DND-41 (cell line): ENCODE measurements around the gene ACE.

ENCODE experiments used
- ATAC-seq: fragments of 200-7000 bp; cut with Tn5 transposase; 3 replicates; pipeline ENCODE4 v1.9.1; 2021; ENCODE audit warnings: low read depth; ENCODE audit not compliant: insufficient read depth
- DNase-seq: peaks from one replicate; pipeline ENCODE4 v3.0.0-alpha.2; 2020
- H2AFZ ChIP-seq: 2 replicates; pipeline ENCODE4 v1.6.0; 2012; ENCODE audit warnings: low read depth, low read length
- H3K27ac ChIP-seq: 2 replicates; pipeline ENCODE4 v1.5.1; 2012; ENCODE audit warnings: low read length, inconsistent platforms
- H3K27me3 ChIP-seq: fragments of 200-600 bp; sonication (generic); 2 replicates; pipeline ENCODE4 v1.6.0; 2012; ENCODE audit warnings: low read length, mild to moderate bottlenecking, inconsistent platforms; ENCODE audit not compliant: insufficient read depth, poor library complexity
- H3K36me3 ChIP-seq: 2 replicates; pipeline ENCODE4 v1.5.1; 2012; ENCODE audit warnings: low read length, inconsistent platforms; ENCODE audit not compliant: insufficient read depth
- H3K4me1 ChIP-seq: 2 replicates; pipeline ENCODE4 v1.5.1; 2012; ENCODE audit warnings: mild to moderate bottlenecking, low read length; ENCODE audit not compliant: insufficient read depth
- H3K4me2 ChIP-seq: 2 replicates; pipeline ENCODE4 v1.6.0; 2012; ENCODE audit warnings: mild to moderate bottlenecking, moderate library complexity, low read length, inconsistent platforms; ENCODE audit not compliant: insufficient read depth
- H3K4me3 ChIP-seq, 2 experiments: fragments of 200-600 bp in 1 of 2; shearing (Covaris generic) in 1 of 2; 2 replicates each; pipeline ENCODE4 v1.5.1; 2012 to 2016; ENCODE audit warnings: inconsistent platforms in 2 of 2, low read length in 2 of 2, mild to moderate bottlenecking in 2 of 2, low read depth in 1 of 2, moderate library complexity in 1 of 2
- H3K79me2 ChIP-seq: 2 replicates; pipeline ENCODE4 v1.6.0; 2012; ENCODE audit warnings: low read length, inconsistent platforms; ENCODE audit not compliant: insufficient read depth
- H3K9ac ChIP-seq: 2 replicates; pipeline ENCODE4 v1.6.0; 2012; ENCODE audit warnings: low read depth, mild to moderate bottlenecking, inconsistent platforms, low read length, moderate library complexity
- H3K9me3 ChIP-seq: 2 replicates; pipeline ENCODE4 v1.5.1; 2012; ENCODE audit warnings: low read length, moderate library complexity, mild to moderate bottlenecking, inconsistent platforms; ENCODE audit not compliant: insufficient read depth, severe bottlenecking
- H4K20me1 ChIP-seq: 2 replicates; pipeline ENCODE4 v1.6.0; 2012; ENCODE audit warnings: low read length; ENCODE audit not compliant: insufficient read depth
- CTCF ChIP-seq: IDR thresholded peaks from 2 replicates; pipeline ENCODE4 v1.5.1; 2012; ENCODE audit warnings: borderline replicate concordance, low read length, moderate library complexity, mild to moderate bottlenecking; ENCODE audit not compliant: poor library complexity, severe bottlenecking; ENCODE audit errors: extremely low read depth
- EZH2 ChIP-seq: IDR thresholded peaks from 3 replicates; pipeline ENCODE4 v1.6.1; 2012; ENCODE audit warnings: borderline replicate concordance, low read depth, mild to moderate bottlenecking, moderate library complexity, low read length, inconsistent platforms; ENCODE audit not compliant: severe bottlenecking

ACE gene

GRCh38 chr17:63491413-63491812 is 14.6 kb downstream of the ACE start:
- Histone ChIP-seq H3K36me3 (no peaks in the 10 kb centered on the region), H2AFZ (no peak overlapping the region), H3K4me3 (no peak overlapping the region), H3K9ac (no peak overlapping the region), H3K79me2 (no peaks in the 10 kb centered on the region), H3K27me3 (peaks cover 14% of the 10 kb centered on the region), H4K20me1 (no peaks in the 10 kb centered on the region), H3K27ac (no peak overlapping the region), H3K4me1 (no peaks in the 10 kb centered on the region), H3K4me2 (no peak overlapping the region), H3K9me3 (no peaks in the 10 kb centered on the region)
- DNase-seq (no peak), ATAC-seq (no peak)
- TF ChIP-seq EZH2 (no peak), CTCF (no peak)

- H3K4me3 ChIP-seq = no peak overlapping the region
- no peaks in the 10 kb centered on the region for H3K79me2 ChIP-seq
- H3K4me2 ChIP-seq = no peak overlapping the region
- no peak overlapping the region for H3K9ac ChIP-seq
- peaks cover 14% of the 10 kb centered on the region for H3K27me3 ChIP-seq
- no peak for TF ChIP-seq EZH2
- no peak for TF ChIP-seq CTCF
- no peak for DNase-seq
- no peak overlapping the region for H2AFZ ChIP-seq
- no peak overlapping the region for H3K27ac ChIP-seq
- no peaks in the 10 kb centered on the region for H3K9me3 ChIP-seq
- H3K4me1 ChIP-seq = no peaks in the 10 kb centered on the region
- ATAC-seq = no peak
- H3K36me3 ChIP-seq = no peaks in the 10 kb centered on the region
- no peaks in the 10 kb centered on the region for H4K20me1 ChIP-seq
These were observed 15.2 kb downstream of the ACE start for GRCh38 chr17:63491977-63492618.

GRCh38 chr17:63492940-63493339 is 16.1 kb downstream of the ACE start:
- no peaks in the 10 kb centered on the region for H3K36me3 ChIP-seq
- peaks cover 14% of the 10 kb centered on the region for H3K27me3 ChIP-seq
- H3K4me1 ChIP-seq = no peaks in the 10 kb centered on the region
- H3K27ac ChIP-seq = no peak overlapping the region
- TF ChIP-seq CTCF (no peak), EZH2 (no peak)
- no peak overlapping the region for H2AFZ ChIP-seq
- ATAC-seq = no peak
- no peaks in the 10 kb centered on the region for H3K79me2 ChIP-seq
- no peaks in the 10 kb centered on the region for H4K20me1 ChIP-seq
- H3K9ac ChIP-seq = no peak overlapping the region
- H3K4me3 ChIP-seq = no peak overlapping the region
- DNase-seq = no peak
- no peak overlapping the region for H3K4me2 ChIP-seq
- H3K9me3 ChIP-seq = no peaks in the 10 kb centered on the region
